Iris pigment epithelial cell (primary cell): ENCODE measurements around the gene C12orf43.

Experiments used
- DNase-seq: peaks from one replicate; pipeline ENCODE4 v3.0.0-alpha.2; 2011; ENCODE audit warnings: low read depth

The C12orf43 gene

DNA sequence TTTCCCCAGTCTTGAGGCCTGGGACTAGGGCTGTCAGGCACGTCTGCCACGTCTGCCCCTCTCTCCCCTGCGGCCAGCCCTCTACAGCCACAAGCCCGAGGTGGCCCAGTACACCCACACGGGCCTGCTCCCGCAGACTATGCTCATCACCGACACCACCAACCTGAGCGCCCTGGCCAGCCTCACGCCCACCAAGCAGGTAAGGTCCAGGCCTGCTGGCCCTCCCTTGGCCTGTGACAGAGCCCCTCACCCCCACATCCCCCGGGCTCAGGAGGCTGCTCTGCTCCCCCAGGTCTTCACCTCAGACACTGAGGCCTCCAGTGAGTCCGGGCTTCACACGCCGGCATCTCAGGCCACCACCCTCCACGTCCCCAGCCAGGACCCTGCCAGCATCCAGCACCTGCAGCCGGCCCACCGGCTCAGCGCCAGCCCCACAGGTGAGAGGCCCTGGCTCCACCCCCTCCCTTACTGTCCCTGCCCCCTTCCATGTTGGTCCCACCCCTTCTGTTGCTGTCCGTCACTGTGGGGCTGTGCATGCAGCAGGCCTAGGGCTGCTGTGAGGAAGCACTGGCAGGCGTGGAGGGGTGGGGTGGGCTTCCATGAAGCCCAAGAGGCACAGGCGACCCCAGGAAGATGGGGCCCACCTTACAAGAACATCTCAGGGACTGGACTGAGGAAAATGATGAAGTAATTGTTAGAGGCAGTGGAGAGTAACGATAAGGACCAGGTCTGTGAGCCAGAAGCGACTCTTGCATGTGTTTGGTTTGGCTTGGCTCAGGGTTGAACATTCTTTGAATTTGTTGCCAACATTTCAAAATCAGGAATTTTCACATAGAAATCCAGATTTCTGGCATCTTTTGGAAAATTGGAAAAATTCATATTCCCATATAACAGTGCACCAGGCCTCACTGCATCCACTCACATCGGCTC, 16.8 kb downstream of the C12orf43 start:
- no peak for DNase-seq

DNA sequence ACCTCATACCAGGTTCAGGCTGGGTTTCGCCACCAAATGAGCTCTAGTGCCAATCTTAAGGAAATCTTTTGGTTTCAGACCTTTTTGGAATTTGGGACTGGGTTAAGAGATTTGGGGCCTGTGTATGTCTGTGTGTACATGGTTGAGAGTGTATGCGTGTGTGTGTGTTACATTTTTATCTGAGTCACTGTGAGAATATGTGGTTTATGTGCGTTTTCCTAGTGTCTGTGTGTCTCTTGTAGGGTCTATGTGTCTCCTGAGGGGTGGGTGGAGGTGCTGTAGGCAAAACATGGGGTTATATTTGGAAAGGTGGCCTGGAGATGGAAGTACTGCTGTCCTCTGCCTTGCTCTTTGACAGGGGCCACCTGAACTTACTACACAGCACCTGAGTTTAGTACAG, 17.9 kb downstream of the C12orf43 start:
- no peak for DNase-seq

DNA sequence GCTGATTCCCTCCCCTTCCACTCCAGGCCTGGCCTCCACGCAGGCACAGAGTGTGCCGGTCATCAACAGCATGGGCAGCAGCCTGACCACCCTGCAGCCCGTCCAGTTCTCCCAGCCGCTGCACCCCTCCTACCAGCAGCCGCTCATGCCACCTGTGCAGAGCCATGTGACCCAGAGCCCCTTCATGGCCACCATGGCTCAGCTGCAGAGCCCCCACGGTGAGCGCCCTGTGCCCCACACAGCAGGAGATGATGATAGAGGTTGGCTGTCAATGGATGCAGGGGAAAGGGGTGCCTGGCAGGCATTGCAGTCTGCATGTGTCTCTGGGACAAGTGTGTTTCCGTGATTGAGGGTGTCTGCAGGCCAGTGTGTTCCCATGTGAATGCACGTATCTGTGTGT, 18.8 kb downstream of the C12orf43 start:
- no peak for DNase-seq

DNA sequence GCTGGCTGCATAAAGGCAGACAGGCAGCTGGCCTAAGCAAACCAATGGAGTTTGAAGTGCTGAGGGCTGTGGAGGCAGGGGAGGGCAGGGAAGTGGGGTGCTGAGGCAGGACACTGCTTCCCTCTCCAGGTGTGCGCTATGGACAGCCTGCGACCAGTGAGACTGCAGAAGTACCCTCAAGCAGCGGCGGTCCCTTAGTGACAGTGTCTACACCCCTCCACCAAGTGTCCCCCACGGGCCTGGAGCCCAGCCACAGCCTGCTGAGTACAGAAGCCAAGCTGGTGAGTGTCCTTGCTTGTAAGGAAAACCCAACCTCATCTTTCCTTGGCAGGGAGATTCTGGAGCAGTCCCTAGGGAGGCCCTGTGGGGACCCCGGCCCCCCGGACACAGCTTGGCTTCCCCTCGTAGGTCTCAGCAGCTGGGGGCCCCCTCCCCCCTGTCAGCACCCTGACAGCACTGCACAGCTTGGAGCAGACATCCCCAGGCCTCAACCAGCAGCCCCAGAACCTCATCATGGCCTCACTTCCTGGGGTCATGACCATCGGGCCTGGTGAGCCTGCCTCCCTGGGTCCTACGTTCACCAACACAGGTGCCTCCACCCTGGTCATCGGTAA, 20.0 kb downstream of the C12orf43 start:
- DNase-seq = no peak

DNA sequence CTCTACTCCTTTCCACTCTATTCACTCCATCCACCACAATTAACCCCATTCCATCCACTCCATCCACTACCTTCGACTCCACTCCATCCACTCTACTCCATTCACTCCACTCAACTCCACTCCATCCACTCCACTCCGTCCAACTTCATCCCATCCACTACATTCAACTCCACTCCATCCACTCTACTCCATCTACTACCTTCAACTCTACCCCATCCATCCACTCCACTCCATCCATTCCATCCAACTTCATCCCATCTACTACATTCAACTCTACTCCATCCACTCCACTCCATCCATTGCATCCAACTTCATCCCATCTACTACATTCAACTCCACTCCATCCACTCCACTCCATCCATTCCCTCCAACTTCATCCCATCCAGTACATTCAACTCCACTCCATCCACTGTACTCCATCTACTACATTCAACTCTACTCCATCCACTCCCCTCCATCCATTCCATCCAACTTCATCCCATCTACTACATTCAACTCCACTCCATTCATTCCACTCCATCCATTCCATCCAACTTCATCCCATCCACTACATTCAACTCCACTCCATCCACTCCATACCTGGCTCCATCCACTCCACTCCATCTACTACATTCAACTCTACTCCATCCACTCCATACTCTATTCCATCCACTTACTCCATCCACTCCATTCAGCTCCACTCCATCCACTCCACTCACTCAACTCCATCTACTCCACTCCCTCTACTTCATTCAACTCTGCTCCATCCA, 21.5 kb downstream of the C12orf43 start:
- DNase-seq = no peak

DNA sequence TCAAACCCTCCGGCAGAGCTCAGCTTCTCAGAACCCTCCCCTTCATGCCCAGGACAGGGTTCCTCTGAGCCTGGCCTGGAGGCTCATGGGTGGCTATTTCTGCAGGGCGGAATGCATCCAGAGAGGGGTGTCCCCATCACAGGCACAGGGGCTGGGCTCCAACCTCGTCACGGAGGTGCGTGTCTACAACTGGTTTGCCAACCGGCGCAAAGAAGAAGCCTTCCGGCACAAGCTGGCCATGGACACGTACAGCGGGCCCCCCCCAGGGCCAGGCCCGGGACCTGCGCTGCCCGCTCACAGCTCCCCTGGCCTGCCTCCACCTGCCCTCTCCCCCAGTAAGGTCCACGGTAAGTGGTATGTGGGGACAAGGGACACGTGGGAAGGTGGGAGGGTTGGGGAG, 22.2 kb downstream of the C12orf43 start:
- DNase-seq = no peak

DNA sequence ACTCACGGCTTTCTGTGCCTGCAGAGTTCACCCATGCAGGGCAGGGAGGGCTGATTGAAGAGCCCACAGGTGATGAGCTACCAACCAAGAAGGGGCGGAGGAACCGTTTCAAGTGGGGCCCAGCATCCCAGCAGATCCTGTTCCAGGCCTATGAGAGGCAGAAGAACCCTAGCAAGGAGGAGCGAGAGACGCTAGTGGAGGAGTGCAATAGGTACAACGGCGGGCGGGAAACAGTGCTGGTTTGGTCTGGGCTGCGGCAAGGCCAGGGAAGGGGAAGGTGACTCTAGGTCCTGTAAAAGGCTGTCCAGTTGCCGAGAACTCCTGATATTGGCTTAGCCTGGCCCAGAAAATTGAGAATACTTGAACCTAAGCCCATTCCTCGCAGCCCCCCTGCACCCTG, 22.8 kb downstream of the C12orf43 start:
- no peak for DNase-seq

DNA sequence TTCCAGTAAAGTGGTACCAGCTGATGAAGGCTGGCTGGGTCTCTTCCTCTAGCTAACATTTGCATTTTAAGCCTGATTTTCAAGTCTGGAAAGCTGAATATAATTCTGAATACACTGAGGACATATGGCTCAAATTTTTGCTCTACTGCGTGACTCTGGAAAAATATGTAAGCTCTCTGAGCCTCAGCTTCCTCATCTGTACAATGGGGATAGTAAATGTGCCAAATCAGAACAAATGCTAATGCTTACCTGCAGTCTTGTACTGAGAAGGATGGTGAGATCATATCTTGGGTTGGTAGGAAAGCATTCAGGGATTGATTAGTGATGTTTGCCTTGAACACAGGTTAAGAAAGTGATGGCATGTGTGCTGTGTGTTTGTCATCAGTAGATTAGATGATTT, 23.3 kb downstream of the C12orf43 start:
- no peak for DNase-seq

DNA sequence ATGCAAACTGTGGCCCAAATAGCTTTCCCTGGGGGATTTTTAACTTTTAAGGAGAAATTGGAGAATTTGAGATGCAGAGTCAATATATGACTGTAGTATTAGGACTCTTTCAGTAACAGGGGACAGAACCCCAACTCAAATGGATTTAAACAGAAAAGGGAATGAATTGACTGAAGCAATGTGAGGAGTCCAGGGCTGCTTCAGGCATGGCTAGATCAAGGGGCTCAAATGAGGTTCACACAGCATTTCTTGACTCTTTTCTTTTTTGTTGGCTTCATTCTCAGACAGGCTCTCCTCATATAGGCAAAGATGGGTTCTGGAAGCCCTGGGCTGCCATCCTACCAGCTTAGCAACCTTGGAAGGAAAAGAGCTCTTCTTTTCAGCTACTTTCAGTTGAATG, 24.3 kb downstream of the C12orf43 start:
- no peak for DNase-seq

DNA sequence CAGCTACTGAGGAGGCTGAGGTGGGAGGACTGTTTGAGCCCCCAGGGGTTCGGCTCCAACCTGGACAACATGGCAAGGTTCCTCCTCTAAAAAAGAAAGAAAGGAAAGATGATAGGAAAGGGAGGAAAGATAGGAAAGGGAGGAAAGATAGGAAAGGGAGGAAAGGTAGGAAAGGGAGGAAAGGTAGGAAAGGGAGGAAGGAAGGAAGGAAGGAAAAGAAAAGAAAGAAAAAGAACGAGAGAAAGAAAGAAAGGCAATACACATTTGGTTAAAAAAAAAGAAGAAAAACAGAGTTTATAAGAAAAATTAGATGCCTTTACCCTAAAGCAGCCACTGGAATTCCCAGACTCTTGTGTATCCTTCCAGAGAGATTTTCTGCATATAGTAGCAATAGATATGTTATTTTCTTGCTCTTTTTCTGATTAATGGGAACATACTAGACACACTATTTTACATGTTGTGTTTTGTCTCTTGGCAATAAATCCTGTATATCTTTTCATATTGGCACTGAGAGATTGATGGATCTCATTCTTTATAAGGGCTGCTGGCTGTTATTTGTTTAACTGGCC, 25.7 kb downstream of the C12orf43 start:
- DNase-seq = no peak

DNA sequence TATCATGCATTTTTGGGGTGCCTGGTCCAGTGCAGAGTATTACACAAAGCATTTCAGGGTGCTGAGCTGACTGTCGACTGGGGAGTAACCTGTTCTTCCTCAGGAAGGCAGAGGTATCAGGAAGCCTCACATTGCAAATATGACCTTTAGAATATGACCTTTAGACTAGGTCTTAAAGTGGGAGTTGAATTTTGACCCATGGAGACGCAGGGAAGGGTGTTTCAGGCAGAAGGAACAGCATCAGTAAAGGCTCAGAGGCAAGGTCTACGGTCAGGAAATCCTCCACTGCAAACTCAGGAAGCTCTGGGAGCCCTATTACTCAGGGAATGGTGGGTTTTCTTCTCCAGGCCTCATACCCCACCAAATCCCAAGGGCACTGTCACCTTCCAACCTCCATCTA, 26.6 kb downstream of the C12orf43 start:
- no peak for DNase-seq

DNA sequence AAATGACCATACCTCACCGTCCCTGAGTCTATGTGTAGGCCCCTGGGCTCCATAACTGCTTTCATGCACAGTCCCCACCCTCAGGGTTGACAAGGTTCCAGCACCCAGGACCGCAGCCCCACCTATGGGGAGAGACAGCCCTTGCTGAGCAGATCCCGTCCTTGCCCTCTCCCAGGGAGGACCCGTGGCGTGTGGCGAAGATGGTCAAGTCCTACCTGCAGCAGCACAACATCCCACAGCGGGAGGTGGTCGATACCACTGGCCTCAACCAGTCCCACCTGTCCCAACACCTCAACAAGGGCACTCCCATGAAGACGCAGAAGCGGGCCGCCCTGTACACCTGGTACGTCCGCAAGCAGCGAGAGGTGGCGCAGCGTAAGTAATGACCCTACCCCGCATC, 27.6 kb downstream of the C12orf43 start:
- DNase-seq = no peak

DNA sequence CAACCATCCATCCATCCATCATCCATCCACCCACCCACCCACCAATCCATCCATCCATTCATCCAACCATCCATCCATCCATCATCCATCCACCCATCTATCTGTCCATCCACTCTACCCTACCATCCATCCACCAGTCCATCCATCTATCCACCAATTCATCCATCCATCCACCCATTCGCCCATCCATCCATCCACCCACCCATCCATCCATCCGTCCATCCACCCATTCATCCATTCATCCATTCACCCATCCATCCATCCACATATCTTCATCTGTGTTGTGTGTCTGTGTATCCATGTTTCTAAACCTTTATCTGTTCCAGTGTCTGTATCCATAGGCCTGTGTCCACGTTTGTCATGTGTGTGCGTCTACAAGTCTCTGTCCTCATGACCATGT, 28.1 kb downstream of the C12orf43 start:
- DNase-seq = no peak

DNA sequence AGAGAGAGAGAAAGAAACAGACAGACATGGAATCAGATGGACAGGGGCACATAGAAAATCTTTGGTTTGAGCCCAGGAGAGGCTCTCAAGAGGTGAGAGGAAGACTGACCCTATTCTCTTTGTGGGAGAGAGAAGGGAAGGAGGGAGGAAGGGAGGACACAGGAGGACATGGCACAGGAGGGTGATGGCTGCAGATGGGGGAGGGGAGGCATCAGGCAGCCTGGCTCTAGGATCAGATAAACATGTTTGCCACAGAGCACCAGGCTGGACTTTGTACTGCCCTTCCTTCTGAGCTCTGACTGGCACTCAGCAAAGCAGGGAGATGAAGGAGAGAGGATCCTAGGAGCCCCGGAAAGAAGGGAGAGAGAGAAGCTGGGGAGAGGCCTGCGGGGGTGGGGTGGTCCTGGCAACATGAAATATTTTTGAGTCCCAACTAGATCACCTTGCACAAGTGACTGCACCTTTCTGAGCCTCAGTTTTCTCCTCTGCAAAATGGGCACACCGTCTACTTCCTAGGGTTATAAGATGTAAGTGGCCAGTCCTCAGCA, 31.9 kb downstream of the C12orf43 start:
- DNase-seq = no peak

DNA sequence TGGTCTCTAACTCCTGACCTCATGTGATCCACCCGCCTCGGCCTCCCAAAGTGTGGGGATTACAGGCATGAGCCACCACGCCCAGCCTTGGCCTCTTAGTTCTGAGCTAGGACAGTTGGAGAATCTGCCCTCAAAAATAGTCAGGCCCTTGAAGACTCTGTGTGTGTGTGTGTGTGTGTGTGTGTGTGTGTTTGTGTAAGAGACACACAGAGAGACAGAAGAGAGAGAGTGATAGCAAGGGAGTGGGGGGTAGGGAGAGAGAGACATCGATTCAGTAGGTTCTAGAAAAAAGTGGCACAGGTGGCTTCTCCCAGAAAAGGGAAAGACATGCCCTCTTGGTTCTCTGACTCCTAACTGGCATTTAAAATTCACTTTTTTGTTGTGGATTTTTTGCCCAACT, 32.5 kb downstream of the C12orf43 start:
- no peak for DNase-seq

DNA sequence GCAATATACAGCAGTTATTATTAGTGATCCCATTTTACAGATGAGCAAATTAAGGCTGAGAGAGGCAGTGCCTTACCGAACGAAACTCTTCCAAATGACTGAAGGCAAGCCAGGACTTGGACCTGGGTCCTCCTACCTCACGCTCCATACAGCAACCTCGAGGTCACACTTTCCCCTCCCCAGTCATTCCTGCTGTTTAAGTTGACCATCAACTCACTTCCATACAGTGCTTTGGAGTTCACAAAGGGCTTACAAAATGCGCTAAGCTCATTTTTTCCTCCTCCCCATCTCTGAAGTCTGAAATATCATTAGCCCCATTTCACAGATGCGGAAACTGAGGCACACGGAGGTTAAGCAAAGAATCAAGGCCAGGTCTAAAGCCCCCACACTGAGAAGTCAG, 33.6 kb downstream of the C12orf43 start:
- DNase-seq = no peak

DNA sequence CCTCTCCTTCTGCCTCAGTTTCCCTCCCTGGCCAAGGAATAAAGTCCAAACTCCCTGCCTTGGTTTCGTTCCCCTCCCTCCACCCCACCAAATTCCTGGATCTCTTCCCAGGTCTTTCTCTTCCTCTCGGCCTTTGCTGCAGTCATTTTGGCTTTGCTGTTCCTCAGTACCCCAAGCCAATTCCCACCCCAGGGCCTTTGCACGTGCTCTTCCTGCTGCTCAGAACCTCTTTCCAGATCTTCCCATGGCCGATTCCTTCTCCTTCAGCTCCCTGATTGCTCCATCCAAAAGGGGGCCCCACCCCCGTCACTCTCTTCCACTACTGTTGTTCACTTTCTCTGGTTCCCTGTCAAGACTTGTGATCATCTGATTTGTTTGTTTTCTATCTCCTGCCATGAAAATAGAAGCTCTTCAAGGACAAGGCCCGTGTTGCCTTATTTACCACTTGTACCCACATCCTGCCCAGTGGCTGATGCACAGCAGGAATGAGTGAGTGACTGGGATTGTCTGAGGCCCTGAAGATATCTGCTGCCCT, 34.8 kb downstream of the C12orf43 start:
- DNase-seq = no peak

DNA sequence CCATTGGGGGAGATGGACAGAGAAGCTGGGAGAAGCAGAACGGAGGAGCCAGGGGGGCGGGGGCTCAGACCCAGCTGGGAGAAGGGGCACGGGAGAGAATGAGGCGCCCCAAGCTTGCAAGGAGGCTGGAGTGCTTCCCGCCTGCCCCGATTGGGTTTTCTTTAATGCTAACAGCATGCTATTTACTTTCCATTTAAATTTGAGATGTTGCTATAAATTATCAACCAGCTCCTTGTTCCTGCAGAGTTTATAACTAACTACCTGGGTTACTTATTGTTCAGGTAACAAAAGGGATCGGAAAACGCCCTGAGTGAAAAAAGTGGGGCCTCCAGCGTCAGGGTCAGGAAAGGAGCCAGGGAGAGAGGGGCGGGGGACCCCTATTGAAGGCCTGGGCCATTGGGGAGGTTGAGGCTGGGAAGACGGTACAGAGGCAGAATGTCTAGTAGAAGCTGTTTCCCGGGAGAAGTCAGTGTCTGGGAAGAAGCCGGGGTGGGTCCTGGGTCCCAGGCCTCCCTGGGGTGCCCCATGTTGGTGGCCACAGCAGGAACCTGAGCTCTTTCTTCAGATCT, 35.4 kb downstream of the C12orf43 start:
- DNase-seq = no peak

DNA sequence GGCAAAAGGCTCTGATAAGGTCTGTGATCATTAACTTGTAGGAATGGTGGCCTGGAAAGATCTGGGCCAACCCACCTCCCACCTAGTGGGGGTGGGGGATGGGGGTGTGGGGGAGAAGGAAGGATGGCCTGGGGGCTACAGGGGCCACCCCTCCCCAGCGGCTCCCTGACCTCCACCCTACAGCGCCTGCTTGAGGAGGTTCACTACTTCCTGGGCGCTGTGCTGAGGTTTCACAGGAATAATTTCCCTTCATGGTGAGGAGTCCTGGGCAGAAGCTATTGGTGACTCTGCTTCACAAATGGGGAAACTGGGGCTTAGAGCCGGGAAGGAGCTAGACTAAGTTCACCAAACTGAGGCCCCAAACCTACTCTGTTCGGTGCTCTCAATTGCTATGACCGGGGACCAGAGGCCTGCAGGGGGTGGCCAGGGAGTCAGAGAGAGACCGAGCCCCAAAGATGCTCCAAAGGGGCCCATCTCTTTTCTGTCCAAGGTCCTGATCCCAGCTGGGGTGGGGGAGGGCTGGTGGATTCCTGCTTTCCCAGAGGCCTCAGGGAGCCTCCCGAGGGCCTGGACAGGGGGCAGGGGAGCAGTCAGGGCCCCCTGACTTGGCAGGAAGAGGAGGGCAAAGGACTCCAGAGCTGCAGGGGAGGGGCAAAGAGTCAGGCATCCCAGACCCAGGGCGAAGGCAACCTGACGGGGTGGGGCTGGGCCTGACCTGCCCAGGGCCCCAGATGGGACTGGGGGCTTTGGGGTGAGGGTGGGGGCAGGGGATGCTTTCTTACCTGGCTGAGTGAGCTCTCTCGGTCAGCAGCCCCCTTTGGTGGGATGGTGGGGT, 36.2 kb downstream of the C12orf43 start:
- no peak for DNase-seq

DNA sequence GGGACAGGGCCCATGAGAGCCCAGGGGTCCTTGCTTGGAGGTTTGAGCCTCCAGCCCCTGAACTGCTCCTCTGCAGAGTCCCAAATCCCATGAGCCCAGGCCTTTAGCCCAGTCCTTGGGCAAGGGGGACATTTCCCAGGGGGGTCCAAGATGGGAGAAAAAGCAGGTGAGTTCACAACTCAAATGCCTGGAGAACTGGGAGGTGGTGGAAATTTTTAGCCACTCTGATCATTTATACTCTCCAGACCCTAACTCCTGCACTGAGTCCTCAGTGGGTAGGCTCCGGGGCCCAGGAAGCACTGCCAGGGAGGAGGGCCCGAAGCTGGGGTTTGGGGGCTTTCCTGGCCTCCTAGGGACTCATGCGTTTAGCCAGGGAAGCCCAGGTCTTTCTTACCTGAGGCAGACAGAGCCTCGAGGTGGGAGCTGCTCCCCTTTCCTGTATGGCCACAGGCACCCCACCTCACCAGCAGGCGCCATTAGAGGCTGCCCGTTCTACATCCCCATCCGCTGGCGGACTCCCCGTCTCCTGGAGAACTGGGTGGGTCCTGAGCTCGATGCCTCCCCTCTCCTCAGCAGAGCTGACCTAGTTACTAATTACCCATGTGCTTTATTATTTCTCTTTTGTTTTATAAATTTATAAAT, 36.9 kb downstream of the C12orf43 start:
- DNase-seq = no peak
